Parathyroid adenoma (tissue), 2 donors: ENCODE measurements around the gene BTG2.

Experiments used
- H2AFZ ChIP-seq: fragments of 300-600 bp; sonication (generic); one replicate; pipeline ENCODE4 v1.7.0; 2017; ENCODE audit warnings: antibody characterized with exemption, mild to moderate bottlenecking
- H3K27ac ChIP-seq: fragments of 300-600 bp; sonication (generic); one replicate; pipeline ENCODE4 v1.7.0; 2017
- H3K27me3 ChIP-seq: fragments of 300-600 bp; sonication (generic); one replicate; pipeline ENCODE4 v1.7.0; 2017; ENCODE audit warnings: low read length; ENCODE audit not compliant: control insufficient read depth, insufficient read depth
- H3K36me3 ChIP-seq: fragments of 300-600 bp; sonication (generic); one replicate; pipeline ENCODE4 v1.7.0; 2017; ENCODE audit warnings: low read length; ENCODE audit not compliant: control insufficient read depth, insufficient read depth
- H3K4me1 ChIP-seq: fragments of 300-600 bp; sonication (generic); one replicate; pipeline ENCODE4 v1.7.0; 2017; ENCODE audit warnings: control low read depth
- H3K4me2 ChIP-seq: fragments of 300-600 bp; sonication (generic); one replicate; pipeline ENCODE4 v1.7.0; 2017; ENCODE audit warnings: low read length
- H3K4me3 ChIP-seq: fragments of 300-600 bp; sonication (generic); one replicate; pipeline ENCODE4 v1.7.0; 2017; ENCODE audit warnings: low read depth, low read length
- H3K79me2 ChIP-seq: fragments of 300-600 bp; sonication (generic); one replicate; pipeline ENCODE4 v1.7.0; 2017; ENCODE audit warnings: control low read depth
- H3K9ac ChIP-seq: fragments of 300-600 bp; sonication (generic); one replicate; pipeline ENCODE4 v1.7.0; 2017; ENCODE audit warnings: mild to moderate bottlenecking
- H3K9me3 ChIP-seq: fragments of 300-600 bp; sonication (generic); one replicate; pipeline ENCODE4 v1.7.0; 2017; ENCODE audit warnings: low read length; ENCODE audit not compliant: control insufficient read depth
- CTCF ChIP-seq: fragments of 300-600 bp; sonication (generic); IDR thresholded peaks from one replicate; pipeline ENCODE4 v1.7.0; 2017; ENCODE audit warnings: antibody characterized with exemption, mild to moderate bottlenecking
- donor health status: primary hyperparathyroidism.

BTG2 gene

GRCh38 chr1:203267347-203267846 lies 37.9 kb upstream of the BTG2 start:
- no peak overlapping the region for H3K9ac ChIP-seq
- H3K36me3 ChIP-seq: no peaks in the 10 kb centered on the region
- no peaks in the 10 kb centered on the region for H3K27me3 ChIP-seq
- H3K79me2 ChIP-seq: no peaks in the 10 kb centered on the region
- H3K4me2 ChIP-seq: peak overlapping the region; percentile 63
- H3K27ac ChIP-seq: peak overlapping the region; percentile 56
- H2AFZ ChIP-seq: peak overlapping the region; percentile 82
- peak overlapping the region; percentile 63 for H3K4me3 ChIP-seq
- no peaks in the 10 kb centered on the region for H3K4me1 ChIP-seq
- peak; percentile 83 for TF ChIP-seq CTCF
- H3K9me3 ChIP-seq: no peaks in the 10 kb centered on the region

GRCh38 chr1:203267912-203268311 lies 37.4 kb upstream of the BTG2 start:
- H3K27me3 ChIP-seq: no peaks in the 10 kb centered on the region
- no peak overlapping the region for H3K4me3 ChIP-seq
- H3K27ac ChIP-seq: peak overlapping the region; percentile 56
- no peaks in the 10 kb centered on the region for H3K4me1 ChIP-seq
- H2AFZ ChIP-seq: peak overlapping the region; percentile 82
- H3K9me3 ChIP-seq: no peaks in the 10 kb centered on the region
- H3K36me3 ChIP-seq: no peaks in the 10 kb centered on the region
- TF ChIP-seq CTCF: no peak
- H3K9ac ChIP-seq: no peak overlapping the region
- H3K4me2 ChIP-seq: peak overlapping the region; percentile 63
- no peaks in the 10 kb centered on the region for H3K79me2 ChIP-seq

- H3K9ac ChIP-seq: no peak overlapping the region
Observed at GRCh38 chr1:203268901-203269653, 36.2 kb upstream of the BTG2 start.

GRCh38 chr1:203269654-203270020 lies 35.7 kb upstream of the BTG2 start:
- no peaks in the 10 kb centered on the region for H3K27me3 ChIP-seq
- no peak overlapping the region for H3K4me2 ChIP-seq
- no peak overlapping the region for H3K9ac ChIP-seq
- H3K27ac ChIP-seq: no peak overlapping the region
- no peaks in the 10 kb centered on the region for H3K79me2 ChIP-seq
- H3K4me3 ChIP-seq: no peak overlapping the region
- no peaks in the 10 kb centered on the region for H3K36me3 ChIP-seq
- H2AFZ ChIP-seq: no peak overlapping the region
- H3K9me3 ChIP-seq: no peaks in the 10 kb centered on the region
- TF ChIP-seq CTCF: no peak
- no peaks in the 10 kb centered on the region for H3K4me1 ChIP-seq

More at GRCh38 chr1:203268901-203269653, 36.2 kb upstream of the BTG2 start:
- Histone ChIP-seq H3K4me2 (no peak overlapping the region), H3K27me3 (no peaks in the 10 kb centered on the region), H3K27ac (peak overlapping the region; percentile 62), H3K4me1 (no peaks in the 10 kb centered on the region), H3K36me3 (no peaks in the 10 kb centered on the region), H2AFZ (peak overlapping the region; percentile 72), H3K9me3 (no peaks in the 10 kb centered on the region), H3K4me3 (no peak overlapping the region), H3K79me2 (no peaks in the 10 kb centered on the region)
- peak; percentile 83 for TF ChIP-seq CTCF

- Histone ChIP-seq H3K27me3 (no peaks in the 10 kb centered on the region), H3K4me2 (no peak overlapping the region), H3K36me3 (no peaks in the 10 kb centered on the region), H2AFZ (no peak overlapping the region), H3K9ac (no peak overlapping the region), H3K9me3 (no peaks in the 10 kb centered on the region), H3K27ac (no peak overlapping the region), H3K79me2 (no peaks in the 10 kb centered on the region), H3K4me3 (no peak overlapping the region), H3K4me1 (no peaks in the 10 kb centered on the region)
- TF ChIP-seq CTCF: no peak
Observed at GRCh38 chr1:203270448-203270847, 34.9 kb upstream of the BTG2 start.
